ENCODE measurements around the gene BMPR1A. TPM values are rescaled to one million over a fixed set of nuclear protein-coding genes. Genes with fewer than 3 reads are reported as not detected.

Gene BMPR1A
- total RNA-seq, 2 experiments from 2014 or later = 0.47 to 1.1 TPM

GRCh38 chr10:86953747-86954680 lies 197.6 kb downstream of the BMPR1A start:
- no peak overlapping the region for H2AFZ ChIP-seq (ENCODE audit: low read length)
- BruUV-seq (replicated peaks) = no TSS peak
- H3K9me3 ChIP-seq (ENCODE audit: low read length) = no peaks in the 10 kb centered on the region
- POLR2A ChIA-PET = no interaction called here
- intact Hi-C loops (cut with micrococcal nuclease; ENCODE audit: unreplicated experiment) = no loop called here
- no peak overlapping the region for H3K4me2 ChIP-seq (ENCODE audit: low read length)
- TF ChIP-seq CTCF (conservative IDR thresholded peaks at IDR 0.05; ENCODE audit: low read length) (no peak), EZH2phosphoT487 (IDR thresholded peaks at IDR 0.05; ENCODE audit: borderline replicate concordance, low read depth, low read length) (no peak)
- no peaks in the 10 kb centered on the region for H3K9me2 ChIP-seq (ENCODE audit: insufficient read depth, low read length)
- H3K27ac ChIP-seq (ENCODE audit: low read depth, low read length, poor library complexity, severe bottlenecking) = no peak overlapping the region
- DNase-seq (ENCODE audit: low spot score) = no peak
- CTCF ChIA-PET (ENCODE audit: unreplicated experiment) = no interaction called here
- no peaks in the 10 kb centered on the region for H3K4me1 ChIP-seq (ENCODE audit: insufficient read depth, low read length, poor library complexity, severe bottlenecking)
- H3K79me2 ChIP-seq (ENCODE audit: insufficient read depth, low read depth, low read length) = no peaks in the 10 kb centered on the region
- H3K36me3 ChIP-seq (ENCODE audit: insufficient read depth, low read length) = no peaks in the 10 kb centered on the region
- no peak overlapping the region for H3K4me3 ChIP-seq (ENCODE audit: low read depth, low read length, poor library complexity, severe bottlenecking)
- H4K20me1 ChIP-seq (ENCODE audit: insufficient read depth, low read length) = no peaks in the 10 kb centered on the region

GRCh38 chr10:86954681-86955500 lies 198.5 kb downstream of the BMPR1A start:
- Histone ChIP-seq H3K9me3 (ENCODE audit: low read length) (no peaks in the 10 kb centered on the region), H3K4me1 (ENCODE audit: insufficient read depth, low read length, poor library complexity, severe bottlenecking) (no peaks in the 10 kb centered on the region), H3K9me2 (ENCODE audit: insufficient read depth, low read length) (no peaks in the 10 kb centered on the region), H3K36me3 (ENCODE audit: insufficient read depth, low read length) (no peaks in the 10 kb centered on the region), H3K4me3 (ENCODE audit: low read depth, low read length, poor library complexity, severe bottlenecking) (no peak overlapping the region), H2AFZ (ENCODE audit: low read length) (no peak overlapping the region), H3K4me2 (ENCODE audit: low read length) (no peak overlapping the region), H3K79me2 (ENCODE audit: insufficient read depth, low read depth, low read length) (no peaks in the 10 kb centered on the region), H3K27ac (ENCODE audit: low read depth, low read length, poor library complexity, severe bottlenecking) (no peak overlapping the region), H4K20me1 (ENCODE audit: insufficient read depth, low read length) (no peaks in the 10 kb centered on the region)
- intact Hi-C loops (cut with micrococcal nuclease; ENCODE audit: unreplicated experiment) = no loop called here
- TF ChIP-seq EZH2phosphoT487 (IDR thresholded peaks at IDR 0.05; ENCODE audit: borderline replicate concordance, low read depth, low read length) (no peak), CTCF (conservative IDR thresholded peaks at IDR 0.05; ENCODE audit: low read length) (no peak)
- no peak for DNase-seq (ENCODE audit: low spot score)
- ChIA-PET CTCF (ENCODE audit: unreplicated experiment) (no interaction called here), POLR2A (interaction anchor here (0.6 kb wide), 1 partner anchor 870 kb away, joined by 6 read pairs; no protein-coding TSS in a partner anchor)
- BruUV-seq (replicated peaks) = no TSS peak

Data from OCI-LY7 (cell line).